ENCODE results near the gene MITF. TPM values are rescaled to one million over a fixed set of nuclear protein-coding genes. Genes with fewer than 3 reads are reported as not detected.

Gene MITF
- total RNA-seq, 4 donors from 2014 or later, result 19.4 to 35.3 (median 21.7) TPM

- Histone ChIP-seq H3K27ac (no peak overlapping the region), H3K36me3 (no peaks in the 10 kb centered on the region), H3K9me3 (no peaks in the 10 kb centered on the region), H3K4me1 (peaks cover 4% of the 10 kb centered on the region), H3K27me3 (no peaks in the 10 kb centered on the region), H3K4me3 (no peak overlapping the region)
- 49% methylated on average over 4 of the region's 4 CpGs for WGBS
- TF ChIP-seq EP300 (IDR thresholded peaks at IDR 0.05) (no peak), CTCF (IDR thresholded peaks at IDR 0.05) (no peak), POLR2AphosphoS5 (IDR thresholded peaks at IDR 0.05) (no peak), POLR2A (IDR thresholded peaks at IDR 0.05) (no peak)
- no peak for DNase-seq (ENCODE audit: low spot score in 2 of 2)
Observed at GRCh38 chr3:70000563-70001081, 261.4 kb downstream of the MITF start.

GRCh38 chr3:70003119-70003518 lies 263.9 kb downstream of the MITF start:
- Histone ChIP-seq H3K4me3 (no peak overlapping the region), H3K36me3 (no peaks in the 10 kb centered on the region), H3K27me3 (no peaks in the 10 kb centered on the region), H3K9me3 (no peaks in the 10 kb centered on the region), H3K4me1 (peaks cover 4% of the 10 kb centered on the region), H3K27ac (no peak overlapping the region)
- no peak for TF ChIP-seq EP300 (IDR thresholded peaks at IDR 0.05)
- no peak for TF ChIP-seq POLR2AphosphoS5 (IDR thresholded peaks at IDR 0.05)
- no peak for TF ChIP-seq CTCF (IDR thresholded peaks at IDR 0.05)
- no peak for TF ChIP-seq POLR2A (IDR thresholded peaks at IDR 0.05)
- DNase-seq (ENCODE audit: low spot score in 2 of 2), result no peak

- DNase-seq (ENCODE audit: low spot score in 2 of 2), result no peak
- H3K4me3 ChIP-seq, result no peak overlapping the region
- H3K36me3 ChIP-seq, result no peaks in the 10 kb centered on the region
- WGBS, result 72% methylated on average over 4 of the region's 4 CpGs
- H3K27ac ChIP-seq, result no peak overlapping the region
- H3K4me1 ChIP-seq, result no peaks in the 10 kb centered on the region
- no peaks in the 10 kb centered on the region for H3K27me3 ChIP-seq
- no peaks in the 10 kb centered on the region for H3K9me3 ChIP-seq
- TF ChIP-seq POLR2A (IDR thresholded peaks at IDR 0.05), result no peak
- no peak for TF ChIP-seq EP300 (IDR thresholded peaks at IDR 0.05)
- no peak for TF ChIP-seq POLR2AphosphoS5 (IDR thresholded peaks at IDR 0.05)
- no peak for TF ChIP-seq CTCF (IDR thresholded peaks at IDR 0.05)
Observed at GRCh38 chr3:70006089-70006488, 266.8 kb downstream of the MITF start.

GRCh38 chr3:70010346-70010745 lies 271.1 kb downstream of the MITF start:
- Histone ChIP-seq H3K9me3 (no peaks in the 10 kb centered on the region), H3K36me3 (no peaks in the 10 kb centered on the region), H3K27ac (no peak overlapping the region), H3K4me3 (no peak overlapping the region), H3K4me1 (no peaks in the 10 kb centered on the region), H3K27me3 (no peaks in the 10 kb centered on the region)
- no peak for DNase-seq (ENCODE audit: low spot score in 2 of 2)
- TF ChIP-seq EP300 (IDR thresholded peaks at IDR 0.05), result no peak
- no peak for TF ChIP-seq POLR2A (IDR thresholded peaks at IDR 0.05)
- no peak for TF ChIP-seq POLR2AphosphoS5 (IDR thresholded peaks at IDR 0.05)
- TF ChIP-seq CTCF (IDR thresholded peaks at IDR 0.05), result no peak
- WGBS, result 85% methylated on average over 2 of the region's 2 CpGs

GRCh38 chr3:70011582-70011981 lies 272.3 kb downstream of the MITF start:
- no peak for DNase-seq (ENCODE audit: low spot score in 2 of 2)
- no peak for TF ChIP-seq POLR2AphosphoS5 (IDR thresholded peaks at IDR 0.05)
- no peak for TF ChIP-seq CTCF (IDR thresholded peaks at IDR 0.05)
- no peak for TF ChIP-seq POLR2A (IDR thresholded peaks at IDR 0.05)
- no peak for TF ChIP-seq EP300 (IDR thresholded peaks at IDR 0.05)
- Histone ChIP-seq H3K9me3 (no peaks in the 10 kb centered on the region), H3K36me3 (no peaks in the 10 kb centered on the region), H3K27me3 (no peaks in the 10 kb centered on the region), H3K4me1 (no peaks in the 10 kb centered on the region), H3K4me3 (no peak overlapping the region), H3K27ac (no peak overlapping the region)
- 59% methylated on average over 1 of the region's 1 CpG for WGBS

All from suprapubic skin (tissue), 4 donors.